PC-9 (cell line): Measurements from ENCODE around the gene C22orf31. TPM values are rescaled to one million over a fixed set of nuclear protein-coding genes. Genes with fewer than 3 reads are reported as not detected.

Experiments
- BruUV-seq: library from RNA; stranded (reverse); fragments of 400-500 nt; replicated peaks from 2 replicates; lab custom pipeline; 2021; lab: Mats Ljungman, UMichigan
- CTCF ChIA-PET: fragments of 300-600 bp; sonication (Branson Sonifier 250); formaldehyde crosslinking; loops from one replicate; lab custom pipeline; 2022; ENCODE audit warnings: antibody characterized with exemption; lab: Charles Lee
- POLR2A ChIA-PET: fragments of 300-600 bp; sonication (Branson Sonifier 250); formaldehyde crosslinking; loops from one replicate; lab custom pipeline; 2022; ENCODE audit warnings: antibody characterized with exemption; ENCODE audit not compliant: unreplicated experiment; lab: Charles Lee
- DNase-seq, 2 experiments: peaks; one replicate each; pipeline versions ENCODE4 v3.0.0 to v3.0.0-alpha.2; 2015 to 2022; ENCODE audit warnings: mixed read lengths in 1 of 2
- H2AFZ ChIP-seq: fragments of 200-600 bp; sonication (generic); 2 replicates; pipeline ENCODE4 v1.8.1; 2017; ENCODE audit warnings: antibody characterized with exemption
- H3F3A ChIP-seq: fragments of 200-600 bp; sonication (generic); 2 replicates; pipeline ENCODE4 v1.8.1; 2017; ENCODE audit warnings: antibody characterized with exemption, mild to moderate bottlenecking, low read depth; ENCODE audit not compliant: insufficient read depth
- H3K27ac ChIP-seq: fragments of 200-600 bp; sonication (generic); 2 replicates; pipeline ENCODE4 v1.6.1; 2016; ENCODE audit warnings: mixed run types
- H3K27me3 ChIP-seq: fragments of 200-600 bp; sonication (generic); 2 replicates; pipeline ENCODE4 v1.6.1; 2016; ENCODE audit warnings: low read depth, mixed run types; ENCODE audit not compliant: insufficient read depth
- H3K36me3 ChIP-seq: fragments of 200-600 bp; sonication (generic); 2 replicates; pipeline ENCODE4 v1.6.1; 2016; ENCODE audit warnings: low read depth, mixed run types
- H3K4me1 ChIP-seq: fragments of 200-600 bp; sonication (generic); replicated peaks from 2 replicates; pipeline ENCODE4 v1.6.1; 2016; ENCODE audit warnings: mixed run types; ENCODE audit not compliant: insufficient read depth
- H3K4me2 ChIP-seq: fragments of 200-600 bp; sonication (generic); 2 replicates; pipeline ENCODE4 v1.6.1; 2017; ENCODE audit warnings: mixed run types
- H3K4me3 ChIP-seq: fragments of 200-600 bp; sonication (generic); 2 replicates; pipeline ENCODE4 v1.6.1; 2016; ENCODE audit warnings: mixed run types
- H3K79me2 ChIP-seq: fragments of 200-600 bp; sonication (generic); 2 replicates; pipeline ENCODE4 v1.6.1; 2017; ENCODE audit warnings: low read depth, mixed run types
- H3K9me2 ChIP-seq: fragments of 200-600 bp; sonication (generic); 2 replicates; pipeline ENCODE4 v1.8.1; 2017; ENCODE audit warnings: mild to moderate bottlenecking; ENCODE audit not compliant: insufficient read depth
- H3K9me3 ChIP-seq: fragments of 200-600 bp; sonication (generic); 2 replicates; pipeline ENCODE4 v1.8.1; 2016; ENCODE audit warnings: low read depth; ENCODE audit not compliant: insufficient read depth
- H4K20me1 ChIP-seq: fragments of 200-600 bp; sonication (generic); 2 replicates; pipeline ENCODE4 v1.8.1; 2017; ENCODE audit not compliant: insufficient read depth
- EZH2 ChIP-seq: fragments of 200-600 bp; sonication (generic); IDR thresholded peaks from 2 replicates; pipeline ENCODE4 v1.8.0; 2017; ENCODE audit warnings: antibody characterized with exemption, low read depth
- intact Hi-C: fragments of 100-400 bp; cut with micrococcal nuclease; formaldehyde crosslinking; loops from one replicate; pipeline ENCODE4 v1.10.0; 2022; ENCODE audit not compliant: unreplicated experiment
- total RNA-seq: library from RNA; stranded (reverse); gene quantifications from 2 replicates; pipeline ENCODE4 v1.2.3, GENCODE V29; 2021
- TF ChIP-seq, protein P1 (sequence below): fragments of 200-600 bp; sonication (generic); conservative IDR thresholded peaks from 2 replicates; pipeline ENCODE4 v1.6.1; 2017; ENCODE audit warnings: mixed run types, antibody characterized with exemption, mild to moderate bottlenecking, moderate library complexity

C22orf31 gene
- total RNA-seq, 1 experiment from 2014 or later: not detected

GRCh38 chr22:29065468-29066190 lies 4.0 kb upstream of the C22orf31 start:
- Histone ChIP-seq H3K27me3 (no peaks in the 10 kb centered on the region), H3K79me2 (no peaks in the 10 kb centered on the region), H3K9me3 (no peaks in the 10 kb centered on the region), H3F3A (no peaks in the 10 kb centered on the region), H3K36me3 (no peaks in the 10 kb centered on the region), H3K9me2 (0 out of 2 replicates have a peak, but pooled peaks cover 4% of the 10 kb centered on the region), H3K27ac (no peak overlapping the region), H3K4me3 (no peak overlapping the region), H3K4me1 (0 out of 2 replicates have a peak, but pooled peaks cover 5% of the 10 kb centered on the region), H3K4me2 (no peak overlapping the region), H4K20me1 (no peaks in the 10 kb centered on the region), H2AFZ (no peak overlapping the region)
- TF ChIP-seq, protein P1, sequence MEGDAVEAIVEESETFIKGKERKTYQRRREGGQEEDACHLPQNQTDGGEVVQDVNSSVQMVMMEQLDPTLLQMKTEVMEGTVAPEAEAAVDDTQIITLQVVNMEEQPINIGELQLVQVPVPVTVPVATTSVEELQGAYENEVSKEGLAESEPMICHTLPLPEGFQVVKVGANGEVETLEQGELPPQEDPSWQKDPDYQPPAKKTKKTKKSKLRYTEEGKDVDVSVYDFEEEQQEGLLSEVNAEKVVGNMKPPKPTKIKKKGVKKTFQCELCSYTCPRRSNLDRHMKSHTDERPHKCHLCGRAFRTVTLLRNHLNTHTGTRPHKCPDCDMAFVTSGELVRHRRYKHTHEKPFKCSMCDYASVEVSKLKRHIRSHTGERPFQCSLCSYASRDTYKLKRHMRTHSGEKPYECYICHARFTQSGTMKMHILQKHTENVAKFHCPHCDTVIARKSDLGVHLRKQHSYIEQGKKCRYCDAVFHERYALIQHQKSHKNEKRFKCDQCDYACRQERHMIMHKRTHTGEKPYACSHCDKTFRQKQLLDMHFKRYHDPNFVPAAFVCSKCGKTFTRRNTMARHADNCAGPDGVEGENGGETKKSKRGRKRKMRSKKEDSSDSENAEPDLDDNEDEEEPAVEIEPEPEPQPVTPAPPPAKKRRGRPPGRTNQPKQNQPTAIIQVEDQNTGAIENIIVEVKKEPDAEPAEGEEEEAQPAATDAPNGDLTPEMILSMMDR: no peak
- no peak for TF ChIP-seq EZH2
- BruUV-seq: no TSS peak
- ChIA-PET POLR2A (no interaction called here), CTCF (interaction anchor here (0.6 kb wide), 1 partner anchor 1016 kb away, joined by 3 read pairs; no protein-coding TSS in a partner anchor)
- intact Hi-C loops: no loop called here
- no peak for DNase-seq

DNA sequence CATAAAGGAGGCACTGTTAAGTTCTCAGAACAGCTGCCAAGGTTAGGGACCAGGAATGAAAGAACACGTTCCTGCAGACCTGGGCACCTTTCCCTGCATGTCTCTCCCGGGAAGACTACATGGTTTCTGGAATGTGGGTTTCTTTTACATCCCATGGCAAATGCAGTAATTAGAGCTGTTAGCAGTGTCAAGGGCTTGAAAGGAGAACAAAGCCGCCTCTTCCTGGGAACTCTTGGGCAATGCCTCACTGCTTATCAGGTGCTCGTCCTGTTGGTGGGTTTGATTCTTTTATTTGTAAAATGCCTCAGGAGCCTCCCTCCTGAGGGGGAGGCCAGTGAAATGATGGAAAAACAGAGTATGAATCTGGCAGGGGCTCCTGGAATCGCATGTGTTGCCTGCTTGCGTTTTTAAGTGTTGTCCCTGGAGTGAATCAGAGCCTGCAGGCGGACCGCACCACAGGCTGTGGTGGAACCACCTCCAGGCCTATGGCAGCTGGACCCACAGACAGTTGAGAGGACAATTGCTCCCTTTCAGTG lies 723 bp upstream of the C22orf31 start:
- POLR2A ChIA-PET: no interaction called here
- intact Hi-C loops: no loop called here
- CTCF ChIA-PET: no interaction called here

DNA sequence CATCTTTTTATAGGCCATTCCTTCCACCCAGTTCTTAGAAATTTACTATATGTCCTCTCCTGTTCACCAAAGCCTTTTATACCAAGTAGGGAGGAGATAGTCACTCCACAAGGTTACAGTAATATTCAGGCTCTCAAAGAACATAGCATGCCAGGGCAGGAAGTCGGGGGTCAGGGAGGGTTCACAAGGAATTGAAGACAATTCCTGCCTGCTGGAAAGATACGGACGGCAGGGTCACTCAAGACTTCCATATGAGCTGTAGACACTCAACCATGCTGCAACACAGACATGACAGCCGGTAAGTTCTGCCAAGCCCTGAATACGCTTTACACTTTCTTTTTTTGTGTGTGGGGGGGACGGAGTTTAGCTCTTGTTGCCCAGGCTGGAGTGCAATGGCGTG lies 700 bp downstream of the C22orf31 start:
- H3K4me2 ChIP-seq: no peak overlapping the region
- TF ChIP-seq, protein P1: no peak
- no peak for TF ChIP-seq EZH2
- no peaks in the 10 kb centered on the region for H3K4me1 ChIP-seq
- ChIA-PET CTCF (no interaction called here), POLR2A (no interaction called here)
- no peak overlapping the region for H3K27ac ChIP-seq
- H2AFZ ChIP-seq: no peak overlapping the region
- BruUV-seq: no TSS peak
- H3F3A ChIP-seq: no peaks in the 10 kb centered on the region
- no peaks in the 10 kb centered on the region for H3K27me3 ChIP-seq
- no peaks in the 10 kb centered on the region for H4K20me1 ChIP-seq
- no peaks in the 10 kb centered on the region for H3K9me3 ChIP-seq
- intact Hi-C loops: no loop called here
- H3K9me2 ChIP-seq: 0 out of 2 replicates have a peak, but pooled peaks cover 1% of the 10 kb centered on the region
- H3K4me3 ChIP-seq: no peak overlapping the region
- no peak for DNase-seq
- H3K36me3 ChIP-seq: no peaks in the 10 kb centered on the region
- no peaks in the 10 kb centered on the region for H3K79me2 ChIP-seq

More for the DNA sequence above, 723 bp upstream of the C22orf31 start:
- Histone ChIP-seq H3K36me3 (no peaks in the 10 kb centered on the region), H3K27me3 (no peaks in the 10 kb centered on the region), H3K4me3 (no peak overlapping the region), H3K4me2 (no peak overlapping the region), H3K9me3 (no peaks in the 10 kb centered on the region), H2AFZ (no peak overlapping the region), H3K79me2 (no peaks in the 10 kb centered on the region), H3K9me2 (0 out of 2 replicates have a peak, but pooled peaks cover 4% of the 10 kb centered on the region), H4K20me1 (no peaks in the 10 kb centered on the region), H3F3A (no peaks in the 10 kb centered on the region), H3K4me1 (no peaks in the 10 kb centered on the region), H3K27ac (no peak overlapping the region)
- no peak for DNase-seq
- TF ChIP-seq EZH2: no peak
- TF ChIP-seq, protein P1: no peak
- BruUV-seq: no TSS peak
